ENCODE measurements around the gene GPR137B.

Gene GPR137B, protein sequence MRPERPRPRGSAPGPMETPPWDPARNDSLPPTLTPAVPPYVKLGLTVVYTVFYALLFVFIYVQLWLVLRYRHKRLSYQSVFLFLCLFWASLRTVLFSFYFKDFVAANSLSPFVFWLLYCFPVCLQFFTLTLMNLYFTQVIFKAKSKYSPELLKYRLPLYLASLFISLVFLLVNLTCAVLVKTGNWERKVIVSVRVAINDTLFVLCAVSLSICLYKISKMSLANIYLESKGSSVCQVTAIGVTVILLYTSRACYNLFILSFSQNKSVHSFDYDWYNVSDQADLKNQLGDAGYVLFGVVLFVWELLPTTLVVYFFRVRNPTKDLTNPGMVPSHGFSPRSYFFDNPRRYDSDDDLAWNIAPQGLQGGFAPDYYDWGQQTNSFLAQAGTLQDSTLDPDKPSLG

DNA sequence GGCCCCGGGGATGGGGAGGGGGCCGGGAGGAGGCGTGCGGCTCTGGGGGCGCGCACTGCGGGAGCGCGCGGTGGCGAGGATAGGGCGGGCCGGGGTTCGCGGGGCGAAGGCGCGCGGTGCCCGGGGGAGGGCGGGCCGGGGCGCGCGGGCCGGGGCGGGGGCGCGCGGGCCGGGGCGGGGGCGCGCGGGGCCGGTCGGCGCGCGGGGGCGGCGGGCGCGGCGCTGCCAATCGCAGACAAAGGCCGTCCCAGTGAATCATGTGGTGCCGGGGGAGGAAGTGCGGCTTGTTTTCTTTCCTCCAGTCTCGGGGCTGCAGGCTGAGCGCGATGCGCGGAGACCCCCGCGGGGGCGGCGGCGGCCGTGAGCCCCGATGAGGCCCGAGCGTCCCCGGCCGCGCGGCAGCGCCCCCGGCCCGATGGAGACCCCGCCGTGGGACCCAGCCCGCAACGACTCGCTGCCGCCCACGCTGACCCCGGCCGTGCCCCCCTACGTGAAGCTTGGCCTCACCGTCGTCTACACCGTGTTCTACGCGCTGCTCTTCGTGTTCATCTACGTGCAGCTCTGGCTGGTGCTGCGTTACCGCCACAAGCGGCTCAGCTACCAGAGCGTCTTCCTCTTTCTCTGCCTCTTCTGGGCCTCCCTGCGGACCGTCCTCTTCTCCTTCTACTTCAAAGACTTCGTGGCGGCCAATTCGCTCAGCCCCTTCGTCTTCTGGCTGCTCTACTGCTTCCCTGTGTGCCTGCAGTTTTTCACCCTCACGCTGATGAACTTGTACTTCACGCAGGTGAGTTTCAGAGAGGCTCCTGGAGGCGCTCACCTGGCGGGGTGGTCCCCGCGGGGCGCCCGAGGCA lies at the start of gene GPR137B:
Gene GPR137B, plus strand, starts transcription at position 287 of the 851 bp plus-strand sequence. Its CDS starts 84 bp downstream, at position 371.
- peak; percentile 56 for DNase-seq

DNA sequence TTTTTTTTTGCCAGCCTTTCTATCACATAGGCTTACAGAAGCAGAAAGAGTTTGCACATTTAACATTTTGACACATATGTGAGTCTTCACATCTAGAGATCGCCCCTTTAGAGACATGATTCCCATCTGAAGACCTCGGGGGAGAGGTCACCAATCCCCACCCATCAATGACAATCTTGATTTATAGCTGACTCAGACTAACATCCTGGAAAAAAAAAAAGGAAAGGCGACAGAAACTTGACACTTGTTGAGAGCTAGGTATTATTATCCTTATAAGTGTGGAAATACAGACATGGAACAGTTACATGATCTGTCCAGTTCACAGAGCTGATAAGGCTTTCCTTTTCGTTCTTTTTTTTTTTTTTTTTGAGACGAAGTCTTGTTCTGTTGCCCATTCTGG lies 49.4 kb upstream of the GPR137B start:
- DNase-seq: no peak

DNA sequence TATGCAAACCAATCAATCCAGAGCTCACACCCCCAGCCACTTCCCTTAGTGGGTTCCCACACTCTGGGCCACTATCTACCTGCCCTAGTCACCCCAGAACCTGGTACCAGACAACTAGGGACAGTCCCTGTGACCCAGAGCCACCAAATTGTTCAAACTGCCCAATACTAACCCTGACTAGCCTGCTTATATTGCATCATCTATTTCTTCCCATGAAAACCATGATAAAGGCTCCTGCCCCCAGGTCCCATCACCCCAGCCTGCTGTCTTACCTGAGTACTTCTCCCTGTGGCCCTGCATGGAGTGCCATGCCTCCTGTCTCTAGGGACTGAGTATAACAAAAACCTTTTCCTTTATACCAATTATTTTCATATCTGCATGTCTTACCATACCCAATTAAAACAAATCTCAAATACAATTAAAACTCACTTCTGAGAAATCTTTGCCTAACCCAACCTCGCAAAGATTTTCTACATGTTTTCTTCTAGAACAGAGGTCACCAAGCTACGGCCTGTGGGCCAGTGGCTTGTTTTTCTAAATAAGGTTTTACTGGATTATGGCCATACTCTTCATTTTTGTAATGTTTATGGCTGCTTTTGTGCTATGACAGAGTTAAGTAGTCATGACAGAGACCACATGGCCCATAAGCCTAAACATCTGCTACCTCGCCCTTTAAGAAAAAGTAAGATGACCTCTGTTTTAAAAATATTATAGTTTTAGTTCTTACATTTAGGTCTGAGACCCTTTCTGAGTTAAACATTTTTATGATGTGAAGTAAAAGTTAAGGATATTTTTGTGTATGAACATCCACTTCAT lies 46.4 kb upstream of the GPR137B start:
- no peak for DNase-seq

DNA sequence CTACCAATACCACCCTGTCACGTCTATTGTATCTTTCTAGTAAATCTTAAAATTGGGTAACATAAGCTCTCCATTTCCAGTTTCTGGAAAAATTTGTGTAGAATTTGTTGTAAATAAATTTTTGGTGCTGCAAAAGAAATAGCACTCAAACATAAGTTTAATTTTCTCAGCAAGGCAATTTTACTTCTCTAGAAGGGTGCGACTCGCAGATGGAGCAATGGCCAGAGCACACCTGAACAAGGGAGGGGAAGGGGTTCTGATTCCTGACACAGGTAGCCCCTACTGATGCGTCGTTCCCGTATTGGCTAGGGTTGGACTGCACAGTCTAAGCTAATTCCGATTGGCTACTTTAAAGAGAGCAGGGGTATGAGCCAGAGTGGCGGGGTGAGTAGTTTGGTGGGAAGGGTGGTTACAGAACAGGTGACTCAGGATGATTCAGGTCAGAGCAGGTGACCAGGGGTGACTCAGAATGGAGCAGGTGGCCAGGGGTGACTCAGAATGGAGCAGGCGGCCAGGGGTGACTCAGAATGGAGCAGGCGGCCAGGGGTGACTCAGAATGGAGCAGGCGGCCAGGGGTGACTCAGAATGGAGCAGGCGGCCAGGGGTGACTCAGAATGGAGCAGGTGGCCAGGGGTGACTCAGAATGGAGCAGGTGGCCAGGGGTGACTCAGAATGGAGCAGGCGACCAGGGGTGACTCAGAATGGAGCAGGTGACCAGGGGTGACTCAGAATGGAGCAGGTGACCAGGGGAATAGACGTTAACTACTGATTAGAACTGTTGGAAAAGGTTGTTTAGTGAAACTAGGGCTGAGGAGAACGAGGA lies 45.5 kb upstream of the GPR137B start:
- peak; percentile 66 for DNase-seq

DNA sequence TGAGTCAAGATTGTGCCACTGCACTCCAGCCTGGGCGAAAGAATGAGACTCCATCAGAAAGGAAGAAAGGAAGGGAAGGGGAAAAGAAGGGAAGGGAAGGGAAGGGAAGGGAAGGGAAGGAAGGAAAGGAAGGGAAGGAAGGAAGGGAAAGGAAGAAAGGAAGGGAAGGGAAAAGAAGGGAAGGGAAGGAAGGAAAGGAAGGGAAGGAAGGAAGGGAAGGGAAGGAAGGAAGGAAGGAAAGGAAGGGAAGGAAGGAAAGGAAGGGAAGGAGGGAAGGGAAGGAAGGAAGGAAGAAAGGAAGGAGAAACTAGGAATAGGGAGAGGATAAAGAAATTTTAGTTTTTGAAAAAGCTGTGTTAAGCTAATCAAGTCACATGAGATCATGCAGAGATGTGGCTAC lies 44.1 kb upstream of the GPR137B start:
- no peak for DNase-seq

DNA sequence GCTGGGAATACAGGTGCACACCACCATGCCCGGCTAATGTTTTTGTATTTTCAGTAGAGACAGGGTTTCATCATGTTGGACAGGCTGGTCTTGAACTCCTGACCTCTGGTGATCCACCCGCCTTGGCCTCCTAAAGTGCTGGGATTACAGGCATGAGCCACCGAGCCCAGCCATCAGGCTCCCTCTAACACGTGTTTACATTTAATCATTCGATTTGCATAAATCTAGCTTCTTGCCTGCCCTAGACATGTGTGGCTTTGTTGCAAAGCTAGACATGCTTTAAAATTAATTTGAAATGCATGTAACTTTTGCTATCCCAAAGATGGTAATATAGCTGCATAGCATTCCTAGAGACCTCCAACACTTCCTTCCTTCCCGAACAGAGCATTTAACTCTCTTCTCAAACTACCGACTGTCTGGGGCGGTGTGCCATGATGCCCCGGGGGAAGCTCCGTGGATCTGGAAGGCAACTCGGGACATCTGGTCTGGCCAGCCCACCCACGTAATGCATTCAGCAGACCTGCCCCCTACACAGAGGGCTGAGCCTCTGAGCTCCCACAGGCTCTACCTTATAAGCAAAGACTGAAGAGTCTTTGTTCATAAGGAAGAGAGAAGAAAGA lies 42.9 kb upstream of the GPR137B start:
- no peak for DNase-seq

DNA sequence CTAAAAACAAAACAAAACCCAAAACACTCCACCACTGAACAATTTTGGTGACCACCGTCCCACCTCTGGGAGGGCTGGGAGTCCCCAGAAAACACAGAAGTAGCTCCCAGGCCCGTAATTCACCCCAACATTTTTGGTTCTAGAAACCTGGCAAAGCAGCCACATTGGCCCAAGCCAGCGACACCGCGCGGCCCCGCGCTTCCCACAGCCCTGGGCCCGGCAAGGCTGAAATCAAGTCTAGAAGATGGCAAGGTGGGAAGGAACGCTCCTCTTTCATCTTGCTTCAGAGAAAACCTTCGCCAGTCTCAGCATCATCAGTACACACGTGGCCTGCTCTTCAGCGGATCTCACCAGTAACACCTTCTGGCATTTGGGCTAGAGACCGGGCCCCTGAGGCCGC lies 41.5 kb upstream of the GPR137B start:
- DNase-seq: no peak

DNA sequence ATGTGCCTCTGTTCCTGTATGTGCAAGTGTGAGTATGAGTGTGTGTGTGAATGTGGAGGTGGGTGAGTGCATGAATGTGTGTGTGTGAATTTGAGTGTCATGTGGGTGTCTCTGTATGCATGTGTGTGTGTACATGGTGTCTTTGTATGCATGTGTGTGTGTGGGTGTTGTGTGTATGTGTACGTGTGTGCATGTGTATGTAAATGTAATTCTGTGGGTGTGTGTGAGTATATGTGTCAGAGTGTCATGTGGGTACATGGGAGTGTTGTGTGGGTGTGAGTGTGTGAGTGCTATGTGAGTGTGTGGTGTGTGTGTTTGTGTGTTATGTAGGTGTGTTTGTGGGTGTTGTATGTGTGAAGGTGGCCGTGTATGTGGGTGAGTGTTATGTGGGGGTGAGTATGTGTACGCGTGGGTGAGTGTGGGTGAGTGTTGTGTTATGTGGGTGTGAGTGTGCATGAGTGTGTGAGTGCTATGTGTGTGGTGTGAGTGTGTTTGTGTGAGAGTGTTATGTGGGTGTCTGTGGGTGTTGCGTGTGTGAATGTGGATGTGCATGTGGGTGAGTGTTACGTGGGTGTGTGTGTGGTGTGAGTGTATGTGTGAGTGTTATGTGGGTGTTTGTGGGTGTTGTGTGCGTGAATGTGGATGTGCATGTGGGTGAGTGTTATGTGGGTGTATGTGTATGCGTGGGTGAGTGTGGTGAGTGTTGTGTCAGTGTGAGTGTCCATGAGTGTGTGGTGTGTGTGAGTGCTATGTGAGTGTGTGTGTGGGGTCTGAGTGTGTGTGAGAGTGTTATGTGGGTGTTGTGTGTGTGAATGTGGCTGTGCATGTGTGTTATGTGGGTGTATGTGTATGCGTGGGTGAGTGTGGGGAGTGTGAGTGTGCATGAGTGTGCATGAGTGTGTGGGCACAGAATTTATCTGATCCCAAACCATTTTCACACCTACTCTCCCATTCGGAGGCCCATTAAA lies 40.8 kb upstream of the GPR137B start:
- no peak for DNase-seq

DNA sequence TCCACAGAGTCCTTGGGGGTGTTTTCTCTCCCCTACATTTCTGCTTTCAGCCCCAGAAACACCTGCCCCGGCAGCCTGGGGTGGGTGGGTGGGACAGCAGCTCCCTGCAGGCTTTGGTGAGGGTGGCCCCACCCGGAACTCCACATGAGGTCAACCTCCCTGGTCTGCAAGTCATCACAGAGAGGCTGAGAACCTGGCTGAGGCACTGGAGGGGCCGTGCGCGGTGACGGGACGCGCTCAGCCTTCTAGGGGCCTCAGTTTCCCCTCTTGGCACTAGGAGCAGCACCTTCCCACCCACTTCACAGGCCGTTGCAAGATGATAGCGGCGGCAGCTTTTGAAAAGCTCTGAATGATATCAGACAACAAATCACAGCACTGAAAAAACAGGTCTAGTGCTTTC lies 39.7 kb upstream of the GPR137B start:
- DNase-seq: no peak

DNA sequence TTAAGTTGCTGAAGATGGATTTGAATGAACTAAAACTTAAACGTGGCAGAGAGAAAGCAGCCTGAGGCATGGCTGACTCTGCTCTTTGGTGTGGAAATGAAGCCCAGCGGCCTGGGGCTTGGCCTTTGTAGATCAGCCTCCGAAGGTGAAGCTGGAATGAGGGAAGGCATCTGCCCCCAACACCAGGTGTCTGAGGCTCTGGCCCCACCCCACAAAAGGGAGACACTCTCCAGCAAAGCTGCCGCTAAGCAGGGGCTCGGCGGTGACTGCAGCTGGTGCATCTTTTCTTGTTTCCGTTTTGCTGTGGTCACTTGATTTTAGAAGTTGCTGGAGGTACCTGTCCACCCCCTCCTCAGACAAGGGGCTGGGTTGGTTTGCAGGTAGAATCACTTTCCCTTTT lies 39.3 kb upstream of the GPR137B start:
- DNase-seq: no peak

DNA sequence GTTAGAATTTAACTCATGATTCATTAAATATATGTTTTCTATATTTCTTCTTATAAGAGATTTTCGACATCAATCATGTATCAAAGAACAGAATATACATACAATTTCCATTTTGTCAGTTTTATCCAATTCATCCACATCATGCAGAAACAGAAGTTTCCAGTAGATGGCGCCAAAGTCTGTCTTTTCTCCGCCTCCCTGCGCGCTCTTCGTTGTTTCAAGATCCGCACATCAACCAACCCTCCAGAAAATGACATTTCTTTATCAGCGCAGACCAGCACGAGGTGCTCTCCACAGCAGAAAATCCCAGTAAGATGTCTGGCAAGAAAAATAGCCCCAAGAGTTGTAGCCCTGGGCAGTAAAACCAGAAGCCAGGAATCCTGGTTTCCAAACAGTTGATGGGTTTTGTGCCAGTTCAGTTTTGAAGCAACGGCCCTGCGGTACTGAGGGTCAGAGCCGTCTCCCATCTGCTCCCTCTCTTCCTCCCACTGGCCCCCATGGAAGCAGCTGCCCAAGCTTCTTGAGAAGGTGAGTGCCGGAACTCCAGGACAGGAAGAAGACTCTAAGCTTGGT lies 38.6 kb upstream of the GPR137B start:
- peak; percentile 50 for DNase-seq

DNA sequence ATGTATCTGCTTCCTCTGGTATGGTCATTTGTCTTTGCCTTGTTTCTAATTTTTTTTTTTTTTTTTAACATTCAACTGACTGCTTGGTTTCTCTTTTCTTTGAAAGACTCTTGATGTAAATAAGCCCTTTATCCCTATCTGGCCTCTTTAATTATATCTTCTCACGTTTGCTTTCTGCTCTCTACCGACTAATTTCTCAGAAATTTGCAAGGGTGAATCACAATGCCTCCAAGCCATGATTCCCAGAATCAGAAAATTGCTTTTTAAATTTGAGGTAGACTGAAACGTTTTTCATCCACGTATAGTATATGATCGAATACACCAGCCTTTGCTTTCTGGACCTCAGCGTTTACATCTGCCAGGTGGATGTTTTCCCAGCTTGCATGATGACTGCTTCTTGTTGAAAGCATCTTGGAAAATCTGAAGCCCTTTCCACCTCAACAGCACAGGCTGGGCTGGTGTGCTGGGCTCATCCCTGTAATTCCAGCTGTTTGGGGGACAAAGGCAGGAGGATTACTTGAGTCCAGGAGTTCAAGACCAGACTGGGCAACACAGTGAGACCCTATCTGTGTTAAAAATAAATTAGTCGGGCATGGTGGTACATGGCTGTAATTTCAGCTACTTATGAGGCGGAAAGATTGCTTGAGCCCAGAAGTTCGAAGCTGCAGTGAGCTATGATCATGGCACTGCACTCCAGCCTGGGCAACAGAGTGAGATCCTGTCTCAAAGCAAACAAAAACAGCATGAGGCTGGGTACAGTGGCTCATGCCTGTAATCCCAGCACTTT lies 35.0 kb upstream of the GPR137B start:
- DNase-seq: no peak

DNA sequence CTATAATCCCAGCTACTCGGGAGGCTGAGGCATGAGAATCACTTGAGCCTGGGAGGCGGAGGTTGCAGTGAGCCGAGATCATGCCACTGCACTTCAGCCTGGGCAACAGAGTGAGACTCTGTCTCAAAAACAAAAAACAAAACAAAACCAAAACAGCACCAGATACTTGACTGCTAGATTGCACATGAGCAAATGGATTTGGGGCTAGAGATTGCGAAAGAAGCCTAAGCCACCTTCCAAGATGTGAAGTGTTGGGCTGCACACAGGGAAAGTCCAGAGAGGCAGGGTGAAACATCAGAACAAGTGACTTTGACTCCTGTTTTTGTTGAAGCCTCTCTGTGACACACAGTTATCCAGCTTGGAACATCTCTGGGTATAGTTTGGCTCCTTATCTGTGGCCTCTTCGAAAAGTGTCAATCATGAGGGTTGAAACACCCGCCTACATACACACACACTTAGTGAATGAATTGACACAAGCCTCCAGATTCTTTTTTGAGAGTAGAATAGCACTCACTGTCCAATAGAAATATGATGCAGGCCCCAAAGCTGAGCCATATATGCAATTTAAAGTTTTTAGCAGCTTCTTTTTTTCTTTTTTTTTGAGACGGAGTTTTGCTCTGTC lies 34.2 kb upstream of the GPR137B start:
- no peak for DNase-seq

DNA sequence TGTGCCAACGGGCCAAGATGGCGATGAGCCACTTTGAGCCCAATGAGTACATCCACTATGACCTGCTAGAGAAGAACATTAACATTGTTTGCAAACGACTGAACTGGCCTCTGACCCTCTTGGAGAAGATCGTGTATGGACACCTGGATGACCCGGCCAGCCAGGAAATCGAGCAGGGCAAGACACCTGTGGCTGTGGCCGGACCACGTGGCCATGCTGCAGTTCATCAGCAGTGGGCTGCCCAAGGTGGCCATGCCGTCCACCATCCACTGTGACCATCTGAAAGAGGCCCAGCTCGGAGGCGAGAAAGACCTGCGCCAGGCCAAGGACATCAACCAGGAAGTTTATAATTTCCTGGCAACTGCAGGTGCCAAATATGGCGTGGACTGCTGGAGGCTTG lies 32.2 kb upstream of the GPR137B start:
- no peak for DNase-seq

DNA sequence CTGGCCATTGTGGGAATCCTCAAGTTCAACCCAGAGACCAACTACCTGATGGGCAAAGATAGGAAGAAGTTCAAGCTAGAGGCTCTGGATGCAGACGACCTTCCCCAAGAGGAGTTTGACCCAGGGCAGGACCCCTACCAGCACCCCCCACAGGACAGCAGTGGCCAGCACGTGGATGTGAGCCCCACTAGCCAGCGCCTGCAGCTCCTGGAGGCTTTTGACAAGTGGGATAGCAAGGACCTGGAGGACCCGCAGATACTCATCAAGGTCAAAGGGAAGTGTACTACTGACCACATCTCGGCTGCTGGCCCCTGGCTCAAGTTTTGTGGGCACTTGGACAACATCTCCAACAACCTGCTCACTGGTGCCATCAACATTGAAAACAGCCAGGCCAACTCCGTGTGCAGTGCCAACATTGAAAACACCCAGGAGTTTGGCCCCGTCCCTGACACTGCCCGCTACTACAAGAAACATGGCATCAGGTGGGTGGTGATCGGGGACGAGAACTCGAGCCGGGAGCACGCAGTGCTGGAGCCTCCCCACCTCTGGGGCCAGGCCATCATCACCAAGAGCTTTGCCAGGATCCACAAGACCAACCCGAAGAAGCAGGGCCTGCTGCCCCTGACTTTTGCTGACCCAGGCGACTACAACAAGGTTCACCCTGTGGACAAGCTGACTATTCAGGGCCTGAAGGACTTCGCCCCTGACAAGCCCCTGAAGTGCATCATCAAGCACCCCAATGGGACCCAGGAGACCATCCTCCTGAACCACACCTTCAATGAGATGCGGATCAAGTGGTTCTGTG lies 30.6 kb upstream of the GPR137B start:
- no peak for DNase-seq

DNA sequence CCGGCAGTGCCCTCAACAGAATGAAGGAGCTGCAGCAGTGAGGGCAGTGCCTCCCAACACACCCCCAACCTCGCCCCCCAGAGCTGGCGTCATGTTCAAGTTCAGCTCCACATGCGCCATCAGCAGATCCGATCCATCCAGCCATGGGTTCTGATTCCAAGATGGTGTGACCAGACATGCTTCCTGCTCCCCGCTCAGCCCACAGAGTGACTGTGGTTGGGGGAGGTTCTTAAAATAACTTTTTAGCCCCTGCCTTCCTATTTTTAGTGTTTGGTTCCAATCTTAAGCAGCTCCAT lies 30.1 kb upstream of the GPR137B start:
- no peak for DNase-seq

DNA sequence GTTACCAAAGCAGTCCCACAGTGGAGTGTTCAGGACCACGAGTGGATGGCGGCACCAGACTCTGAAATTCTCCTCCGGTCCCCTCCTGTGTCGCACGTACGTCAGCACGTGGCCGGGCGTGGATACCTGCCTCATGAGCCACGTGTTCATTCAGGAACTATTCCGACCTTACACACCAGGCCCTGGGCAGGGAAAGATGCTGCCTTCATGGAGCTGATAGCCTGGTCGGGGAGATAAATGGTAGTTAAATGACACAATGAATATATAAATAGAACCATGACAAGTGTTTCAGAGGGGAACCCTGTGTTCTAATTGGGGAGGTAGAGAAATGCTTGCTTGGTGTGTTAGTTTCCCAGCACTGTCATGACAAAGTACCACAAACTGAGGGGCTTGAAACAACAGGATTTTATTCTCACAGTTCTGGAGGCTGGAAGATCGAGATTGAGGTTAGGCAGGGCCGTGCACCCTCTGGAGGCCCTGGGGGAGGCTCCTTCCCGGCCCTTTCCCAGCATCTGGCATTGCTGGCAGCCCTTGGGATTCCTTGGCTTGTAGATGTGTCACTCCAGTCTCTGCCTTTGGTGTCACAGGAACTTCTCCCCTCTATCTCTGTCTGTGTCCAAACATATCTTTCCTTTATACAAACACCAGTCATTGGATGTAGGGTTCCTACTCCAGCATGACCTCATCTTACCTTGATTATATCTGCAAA lies 28.9 kb upstream of the GPR137B start:
- DNase-seq: no peak

Data from activated CD4-positive, CD25-positive, alpha-beta regulatory T cell treated with anti-CD3 and anti-CD28 coated beads, Interleukin-2, amount 50 U/mL, for 72 hours (primary cell).